Activated T-cell treated with anti-CD3 and anti-CD28 coated beads, Interleukin-2, amount 50 U/mL, for 1 hour (primary cell): ENCODE results near the gene P2RY12.

Experiments used
- DNase-seq: peaks from one replicate; pipeline ENCODE4 v3.0.0-alpha.2; 2020

The P2RY12 gene

GRCh38 chr3:151305060-151305774 is 79.3 kb downstream of the P2RY12 start:
- no peak for DNase-seq

DNA sequence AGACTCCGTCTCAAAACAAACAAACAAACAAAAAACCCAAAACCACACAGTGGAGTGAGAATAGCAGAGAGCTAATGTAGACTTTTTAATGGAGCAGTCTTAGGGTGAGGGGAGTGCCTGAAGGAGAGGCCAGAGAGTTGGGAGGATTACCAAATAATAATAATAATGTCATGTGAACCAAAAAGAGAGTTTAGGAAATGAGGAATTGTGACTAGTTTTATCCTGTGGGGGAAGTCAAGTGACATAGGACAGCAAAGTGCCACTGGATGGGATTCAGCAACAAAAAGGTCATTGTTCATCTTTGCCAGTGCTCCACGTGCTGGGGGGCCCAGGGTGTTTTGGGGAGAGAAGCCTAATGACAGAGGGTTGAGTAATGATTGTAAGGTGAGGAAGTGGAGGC is 80.8 kb downstream of the P2RY12 start:
- DNase-seq, result no peak

- no peak for DNase-seq
These were observed 82.8 kb downstream of the P2RY12 start for GRCh38 chr3:151301787-151302186.

GRCh38 chr3:151300539-151300938 is 84.0 kb downstream of the P2RY12 start:
- DNase-seq, result no peak

GRCh38 chr3:151299006-151299405 is 85.5 kb downstream of the P2RY12 start:
- no peak for DNase-seq

DNA sequence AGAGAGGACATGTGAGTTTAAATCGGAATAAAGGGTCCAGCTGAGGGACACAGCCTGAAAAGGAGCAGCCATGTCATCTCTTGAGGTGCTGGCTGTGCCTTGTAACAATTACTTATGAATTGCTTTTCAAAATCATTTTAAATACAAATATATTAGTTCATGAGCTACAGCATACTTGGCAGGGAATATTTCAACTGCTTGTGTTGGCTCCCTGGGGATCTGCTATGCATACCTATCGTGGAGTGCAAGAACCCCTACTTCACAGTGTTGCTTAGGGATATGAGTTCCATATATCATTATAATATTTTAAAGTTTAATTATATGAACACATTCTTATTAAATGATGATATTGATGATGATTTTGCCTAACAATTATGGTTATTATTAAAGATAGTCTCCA is 87.1 kb downstream of the P2RY12 start:
- DNase-seq, result no peak

DNA sequence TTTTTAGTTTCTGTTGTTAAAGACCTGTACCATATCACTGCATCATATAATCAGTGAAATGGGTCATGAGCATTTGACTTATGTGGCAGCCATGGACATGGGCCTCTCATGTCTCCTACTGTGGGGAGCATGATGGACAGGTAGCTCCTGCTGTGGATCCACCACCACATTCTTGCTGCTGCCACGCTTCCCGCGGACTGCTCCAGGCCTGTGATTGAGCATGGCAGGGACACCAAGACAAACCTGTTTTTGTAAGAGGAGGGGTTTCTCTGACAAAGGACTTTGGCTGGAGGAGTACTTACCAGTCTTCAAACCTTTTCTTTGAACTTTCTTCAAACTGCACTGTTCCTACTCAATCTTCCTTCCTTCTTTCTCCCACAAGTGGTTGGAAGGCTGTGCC is 88.3 kb downstream of the P2RY12 start:
- DNase-seq, result no peak

DNA sequence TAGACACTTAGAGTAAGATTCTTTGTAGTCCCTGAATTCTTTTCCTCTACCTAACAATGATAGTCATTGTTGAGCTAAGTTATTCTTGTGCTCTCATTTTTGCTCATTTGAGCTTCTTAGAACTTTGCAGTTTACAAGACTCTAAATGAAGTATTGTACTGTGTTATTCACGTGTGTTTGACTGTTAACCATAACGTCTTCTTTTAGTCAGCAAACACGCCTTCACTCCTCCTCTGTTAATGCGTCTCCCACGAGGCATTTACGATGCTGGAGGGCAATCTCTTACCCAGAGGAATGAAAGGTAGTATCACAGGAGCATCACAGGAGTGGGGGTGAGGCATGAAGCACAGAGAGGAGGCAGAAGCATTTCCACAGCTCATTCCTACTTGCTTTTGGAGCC is 91.4 kb downstream of the P2RY12 start:
- DNase-seq, result no peak

GRCh38 chr3:151290673-151291072 is 93.9 kb downstream of the P2RY12 start:
- no peak for DNase-seq

GRCh38 chr3:151289445-151289844 is 95.1 kb downstream of the P2RY12 start:
- DNase-seq, result no peak
